IPS-NIHi7 (cell line): Measurements from ENCODE around the gene TNFSF8.

ENCODE experiments used
- DNase-seq: peaks from one replicate; pipeline ENCODE4 v3.0.0; 2012; ENCODE audit warnings: mixed read lengths; ENCODE audit errors: extremely low spot score

Gene TNFSF8

GRCh38 chr9:114869845-114870244 lies 60.5 kb downstream of the TNFSF8 start:
- no peak for DNase-seq

GRCh38 chr9:114869378-114869777 lies 61.0 kb downstream of the TNFSF8 start:
- no peak for DNase-seq

- DNase-seq = no peak
Observed at GRCh38 chr9:114867327-114867726, 63.1 kb downstream of the TNFSF8 start.

- no peak for DNase-seq
Observed at GRCh38 chr9:114864471-114864870, 65.9 kb downstream of the TNFSF8 start.

- DNase-seq = no peak
Observed at GRCh38 chr9:114861922-114862605, 68.3 kb downstream of the TNFSF8 start.

GRCh38 chr9:114861273-114861672 lies 69.1 kb downstream of the TNFSF8 start:
- DNase-seq = no peak

GRCh38 chr9:114860187-114860586 lies 70.2 kb downstream of the TNFSF8 start:
- DNase-seq = no peak

- DNase-seq = no peak
Observed at GRCh38 chr9:114856942-114857315, 73.5 kb downstream of the TNFSF8 start.

GRCh38 chr9:114856215-114856941 lies 74.0 kb downstream of the TNFSF8 start:
- DNase-seq = no peak

GRCh38 chr9:114855488-114855887 lies 74.9 kb downstream of the TNFSF8 start:
- DNase-seq = no peak

GRCh38 chr9:114854736-114855355 lies 75.5 kb downstream of the TNFSF8 start:
- DNase-seq = no peak

GRCh38 chr9:114853071-114853855 lies 77.1 kb downstream of the TNFSF8 start:
- DNase-seq = no peak

- no peak for DNase-seq
Observed at GRCh38 chr9:114852050-114852594, 78.3 kb downstream of the TNFSF8 start.

GRCh38 chr9:114851306-114851705 lies 79.1 kb downstream of the TNFSF8 start:
- DNase-seq = no peak
